ENCODE results near the gene DDX17.

DDX17 gene

GRCh38 chr22:38531251-38531938, 25.3 kb upstream of the DDX17 start:
- ChIA-PET CTCF (interaction anchor here (0.6 kb wide), 1 partner anchor 40 kb away, joined by 3 read pairs; no protein-coding TSS in a partner anchor), POLR2A (interaction anchor here (0.7 to 0.8 kb wide), 2 partner anchors 9 to 36 kb away, joined by 3 to 4 read pairs; no protein-coding TSS in a partner anchor)
- TF ChIP-seq FOXM1 (IDR thresholded peaks at IDR 0.05; ENCODE audit: borderline replicate concordance) (no peak), ZNF384 (IDR thresholded peaks at IDR 0.05) (no peak), ARNT (IDR thresholded peaks at IDR 0.05) (no peak), L3MBTL2 (conservative IDR thresholded peaks at IDR 0.05) (no peak), ELF4 (IDR thresholded peaks at IDR 0.05) (no peak), BHLHE40 (IDR thresholded peaks at IDR 0.05; ENCODE audit: borderline replicate concordance) (no peak), TARDBP (IDR thresholded peaks at IDR 0.05) (no peak), SUZ12 (IDR thresholded peaks at IDR 0.05) (no peak), PKNOX1 (IDR thresholded peaks at IDR 0.05) (no peak), FOXK2 (IDR thresholded peaks at IDR 0.05) (no peak), CTBP1 (IDR thresholded peaks at IDR 0.05; ENCODE audit: borderline replicate concordance) (no peak), FOXA1 (IDR thresholded peaks at IDR 0.05) (no peak), SP1 (IDR thresholded peaks at IDR 0.05) (no peak), NFRKB (IDR thresholded peaks at IDR 0.05) (no peak), HDGF (IDR thresholded peaks at IDR 0.05; ENCODE audit: borderline replicate concordance) (no peak), LEF1 (IDR thresholded peaks at IDR 0.05; ENCODE audit: borderline replicate concordance) (no peak)
- no peak for DNase-seq (ENCODE audit: extremely low spot score)

- ChIA-PET CTCF (interaction anchor here (1.0 kb wide), 1 partner anchor 12 kb away, joined by 3 read pairs; no protein-coding TSS in a partner anchor), POLR2A (no interaction called here)
- DNase-seq (ENCODE audit: extremely low spot score) = no peak
- no peak for TF ChIP-seq PKNOX1 (IDR thresholded peaks at IDR 0.05)
- TF ChIP-seq HDGF (IDR thresholded peaks at IDR 0.05; ENCODE audit: borderline replicate concordance) = no peak
- no peak for TF ChIP-seq L3MBTL2 (conservative IDR thresholded peaks at IDR 0.05)
- no peak for TF ChIP-seq CTBP1 (IDR thresholded peaks at IDR 0.05; ENCODE audit: borderline replicate concordance)
- no peak for TF ChIP-seq ZNF384 (IDR thresholded peaks at IDR 0.05)
- TF ChIP-seq NFRKB (IDR thresholded peaks at IDR 0.05) = no peak
- TF ChIP-seq SP1 (IDR thresholded peaks at IDR 0.05) = no peak
- no peak for TF ChIP-seq FOXK2 (IDR thresholded peaks at IDR 0.05)
- no peak for TF ChIP-seq FOXM1 (IDR thresholded peaks at IDR 0.05; ENCODE audit: borderline replicate concordance)
These were observed 18.3 kb upstream of the DDX17 start for GRCh38 chr22:38524429-38524828.

DNA sequence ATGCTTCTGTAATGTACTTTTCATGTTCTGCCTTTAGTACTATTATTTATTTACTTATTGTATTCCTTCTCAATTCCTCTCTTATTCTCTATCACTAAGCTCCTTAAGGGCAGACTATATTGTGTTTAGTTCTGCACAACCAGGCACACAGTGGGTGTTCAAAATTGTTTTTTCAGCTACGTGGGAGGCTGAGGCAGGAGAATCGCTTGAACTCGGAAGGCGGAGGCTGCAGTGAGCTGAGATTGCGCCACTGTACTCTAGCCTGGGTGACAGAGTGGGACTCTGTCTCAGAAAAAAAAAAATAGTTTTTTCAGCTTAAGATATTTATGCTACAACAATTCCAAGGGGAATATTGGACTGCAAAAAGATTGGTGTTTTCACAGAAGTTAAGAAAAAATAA, 17.4 kb upstream of the DDX17 start:
- ChIA-PET CTCF (interaction anchor here (0.6 to 1.0 kb wide), 2 partner anchors 11 to 261 kb away, joined by 3 read pairs; no protein-coding TSS in a partner anchor), POLR2A (interaction anchor here (0.9 to 1.6 kb wide), 6 partner anchors 8 to 996 kb away, joined by 3 to 5 read pairs (median 4); partner anchors contain the start of genes ATF4 and DMC1)
- DNase-seq (ENCODE audit: extremely low spot score) = no peak
- TF ChIP-seq FOXM1 (IDR thresholded peaks at IDR 0.05; ENCODE audit: borderline replicate concordance) (no peak), ZNF384 (IDR thresholded peaks at IDR 0.05) (no peak), L3MBTL2 (conservative IDR thresholded peaks at IDR 0.05) (no peak), ELF4 (IDR thresholded peaks at IDR 0.05) (no peak), HDGF (IDR thresholded peaks at IDR 0.05; ENCODE audit: borderline replicate concordance) (no peak), NFRKB (IDR thresholded peaks at IDR 0.05) (no peak), LEF1 (IDR thresholded peaks at IDR 0.05; ENCODE audit: borderline replicate concordance) (no peak), FOXA1 (IDR thresholded peaks at IDR 0.05) (no peak), PKNOX1 (IDR thresholded peaks at IDR 0.05) (no peak), CTBP1 (IDR thresholded peaks at IDR 0.05; ENCODE audit: borderline replicate concordance) (no peak), ARNT (IDR thresholded peaks at IDR 0.05) (no peak), TARDBP (IDR thresholded peaks at IDR 0.05) (no peak), FOXK2 (IDR thresholded peaks at IDR 0.05) (no peak), SP1 (IDR thresholded peaks at IDR 0.05) (no peak), BHLHE40 (IDR thresholded peaks at IDR 0.05; ENCODE audit: borderline replicate concordance) (no peak), SUZ12 (IDR thresholded peaks at IDR 0.05) (no peak)

DNA sequence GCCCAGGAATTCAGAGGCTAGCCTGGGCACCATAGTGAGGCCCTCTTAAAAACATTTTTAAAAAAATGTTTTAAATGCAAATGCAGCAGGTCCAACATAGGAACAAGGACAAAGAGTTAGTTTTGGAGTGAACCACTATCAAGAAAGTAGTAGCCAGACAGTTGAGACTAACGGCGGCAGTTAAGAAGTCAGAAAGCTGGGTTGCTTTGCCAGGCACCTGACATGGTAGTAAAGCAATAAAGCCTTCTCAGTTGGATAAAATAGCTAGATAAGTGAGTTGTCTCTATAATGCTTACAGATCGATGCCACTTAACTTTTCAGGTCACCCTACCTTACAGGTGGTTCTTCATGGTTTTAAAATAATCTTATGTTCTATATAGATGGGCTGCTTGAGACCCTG, 16.9 kb upstream of the DDX17 start:
- CTCF ChIA-PET = interaction anchor here (0.5 to 1.7 kb wide), 2 partner anchors 12 to 194 kb away, joined by 3 to 4 read pairs; no protein-coding TSS in a partner anchor
- TF ChIP-seq FOXK2 (IDR thresholded peaks at IDR 0.05) = no peak
- no peak for TF ChIP-seq FOXM1 (IDR thresholded peaks at IDR 0.05; ENCODE audit: borderline replicate concordance)
- TF ChIP-seq HDGF (IDR thresholded peaks at IDR 0.05; ENCODE audit: borderline replicate concordance) = no peak
- TF ChIP-seq ZNF384 (IDR thresholded peaks at IDR 0.05) = no peak
- no peak for TF ChIP-seq LEF1 (IDR thresholded peaks at IDR 0.05; ENCODE audit: borderline replicate concordance)
- TF ChIP-seq SP1 (IDR thresholded peaks at IDR 0.05) = no peak
- TF ChIP-seq PKNOX1 (IDR thresholded peaks at IDR 0.05) = no peak
- TF ChIP-seq SUZ12 (IDR thresholded peaks at IDR 0.05) = no peak
- no peak for TF ChIP-seq FOXA1 (IDR thresholded peaks at IDR 0.05)
- no peak for TF ChIP-seq ELF4 (IDR thresholded peaks at IDR 0.05)
- no peak for TF ChIP-seq ARNT (IDR thresholded peaks at IDR 0.05)
- TF ChIP-seq BHLHE40 (IDR thresholded peaks at IDR 0.05; ENCODE audit: borderline replicate concordance) = no peak
- no peak for TF ChIP-seq TARDBP (IDR thresholded peaks at IDR 0.05)
- TF ChIP-seq NFRKB (IDR thresholded peaks at IDR 0.05) = no peak
- no peak for TF ChIP-seq L3MBTL2 (conservative IDR thresholded peaks at IDR 0.05)
- TF ChIP-seq CTBP1 (IDR thresholded peaks at IDR 0.05; ENCODE audit: borderline replicate concordance) = no peak
- POLR2A ChIA-PET = interaction anchor here (0.9 to 1.6 kb wide), 5 partner anchors 8 to 997 kb away, joined by 3 to 5 read pairs (median 4); partner anchors contain the start of genes ATF4 and DMC1
- no peak for DNase-seq (ENCODE audit: extremely low spot score)

All from HEK293T (cell line).